SK-N-SH treated with all-trans-retinoic acid at 6 μM for 48 hours (cell line): Measurements from ENCODE around the gene USP30.

Experiments
- ATAC-seq: fragments of 200-7000 bp; cut with Tn5 transposase; 3 replicates; pipeline ENCODE4 v1.9.1; 2020; ENCODE audit warnings: mild to moderate bottlenecking, moderate library complexity
- BACH2 ChIP-seq: fragments of 250-450 bp; sonication (Bioruptor Pico); IDR thresholded peaks from 2 replicates; pipeline ENCODE4 v1.9.0; 2021; ENCODE audit warnings: mild to moderate bottlenecking, borderline replicate concordance
- CREB5 ChIP-seq: fragments of 250-450 bp; sonication (Bioruptor Pico); IDR thresholded peaks from 2 replicates; pipeline ENCODE4 v1.5.1; 2020; ENCODE audit warnings: low read depth, mild to moderate bottlenecking, moderate library complexity
- CSDC2 ChIP-seq: fragments of 250-450 bp; sonication (Bioruptor Pico); IDR thresholded peaks from 2 replicates; pipeline ENCODE4 v1.5.0; 2020; ENCODE audit warnings: mild to moderate bottlenecking, moderate library complexity
- CSRNP3 ChIP-seq: fragments of 250-450 bp; sonication (Bioruptor Pico); IDR thresholded peaks from 2 replicates; pipeline ENCODE4 v1.5.1; 2021; ENCODE audit warnings: mild to moderate bottlenecking, moderate library complexity
- ESRRG ChIP-seq: fragments of 250-450 bp; sonication (Bioruptor Pico); IDR thresholded peaks from 2 replicates; pipeline ENCODE4 v1.6.1; 2021; ENCODE audit warnings: mild to moderate bottlenecking
- GLIS3 ChIP-seq: fragments of 250-450 bp; sonication (Bioruptor Pico); IDR thresholded peaks from 2 replicates; pipeline ENCODE4 v1.5.0; 2020; ENCODE audit warnings: mild to moderate bottlenecking, moderate library complexity
- ISL1 ChIP-seq: fragments of 250-450 bp; sonication (Bioruptor Pico); IDR thresholded peaks from 2 replicates; pipeline ENCODE4 v2.1.2; 2022; ENCODE audit warnings: mild to moderate bottlenecking, moderate library complexity
- OSR1 ChIP-seq: fragments of 250-450 bp; sonication (Bioruptor Pico); IDR thresholded peaks from 2 replicates; pipeline ENCODE4 v1.8.0; 2022; ENCODE audit warnings: moderate library complexity, mild to moderate bottlenecking, inconsistent platforms
- PATZ1 ChIP-seq: fragments of 250-450 bp; sonication (Bioruptor Pico); IDR thresholded peaks from 2 replicates; pipeline ENCODE4 v1.8.0; 2020; ENCODE audit warnings: mild to moderate bottlenecking, moderate library complexity, borderline replicate concordance
- POU6F1 ChIP-seq: fragments of 250-450 bp; sonication (Bioruptor Pico); IDR thresholded peaks from 2 replicates; pipeline ENCODE4 v1.8.0; 2021; ENCODE audit warnings: low read depth, mild to moderate bottlenecking, moderate library complexity, borderline replicate concordance
- PPARA ChIP-seq: fragments of 250-450 bp; sonication (Bioruptor Pico); IDR thresholded peaks from 2 replicates; pipeline ENCODE4 v1.5.0; 2020; ENCODE audit warnings: mild to moderate bottlenecking, borderline replicate concordance
- RARB ChIP-seq: fragments of 250-450 bp; sonication (Bioruptor Pico); IDR thresholded peaks from 2 replicates; pipeline ENCODE4 v1.8.0; 2021; ENCODE audit warnings: mild to moderate bottlenecking, moderate library complexity
- SNAI2 ChIP-seq: fragments of 250-450 bp; sonication (Bioruptor Pico); IDR thresholded peaks from 2 replicates; pipeline ENCODE4 v1.5.0; 2020; ENCODE audit warnings: mild to moderate bottlenecking, moderate library complexity
- TCF4 ChIP-seq: fragments of 250-450 bp; sonication (Bioruptor Pico); IDR thresholded peaks from 2 replicates; pipeline ENCODE4 v1.8.0; 2021; ENCODE audit warnings: mild to moderate bottlenecking, moderate library complexity, borderline replicate concordance
- TOX ChIP-seq: fragments of 250-450 bp; sonication (Bioruptor Pico); IDR thresholded peaks from 2 replicates; pipeline ENCODE4 v1.8.0; 2021; ENCODE audit warnings: mild to moderate bottlenecking, moderate library complexity, borderline replicate concordance
- TSHZ2 ChIP-seq: fragments of 250-450 bp; sonication (Bioruptor Pico); IDR thresholded peaks from 2 replicates; pipeline ENCODE4 v1.5.0; 2020; ENCODE audit warnings: mild to moderate bottlenecking, moderate library complexity
- ZC3H10 ChIP-seq: fragments of 250-450 bp; sonication (Bioruptor Pico); IDR thresholded peaks from 2 replicates; pipeline ENCODE4 v1.5.1; 2021; ENCODE audit warnings: mild to moderate bottlenecking, moderate library complexity
- ZFP3 ChIP-seq: fragments of 250-450 bp; sonication (Bioruptor Pico); IDR thresholded peaks from 2 replicates; pipeline ENCODE4 v1.5.0; 2020; ENCODE audit warnings: mild to moderate bottlenecking, moderate library complexity
- ZFP30 ChIP-seq: fragments of 450-650 bp; formaldehyde crosslinking; IDR thresholded peaks from 2 replicates; pipeline ENCODE4 v1.5.0; 2022; ENCODE audit warnings: mild to moderate bottlenecking, moderate library complexity
- ZNF565 ChIP-seq: fragments of 450-650 bp; formaldehyde crosslinking; conservative IDR thresholded peaks from 2 replicates; pipeline ENCODE4 v1.5.0; 2020; ENCODE audit warnings: low read depth, mild to moderate bottlenecking, moderate library complexity
- ZNF70 ChIP-seq: fragments of 450-650 bp; formaldehyde crosslinking; IDR thresholded peaks from 2 replicates; pipeline ENCODE4 v1.5.0; 2020; ENCODE audit warnings: mild to moderate bottlenecking, moderate library complexity
- ZNF8 ChIP-seq: fragments of 450-650 bp; formaldehyde crosslinking; IDR thresholded peaks from 2 replicates; pipeline ENCODE4 v1.5.0; 2020; ENCODE audit warnings: mild to moderate bottlenecking, moderate library complexity

The USP30 gene

GRCh38 chr12:109056891-109057290 lies 4.5 kb downstream of the USP30 start:
- ATAC-seq = no peak
- TF ChIP-seq ZNF70 (CRISPR knock-in tag) (no peak), ZFP30 (CRISPR knock-in tag) (no peak), ZNF565 (CRISPR knock-in tag) (no peak), CREB5 (CRISPR knock-in tag) (no peak), PPARA (no peak), SNAI2 (CRISPR knock-in tag) (no peak), ESRRG (CRISPR knock-in tag) (no peak)

GRCh38 chr12:109057376-109057775 lies 5.0 kb downstream of the USP30 start:
- TF ChIP-seq RARB = no peak
- TF ChIP-seq BACH2 (CRISPR knock-in tag) = no peak
- TF ChIP-seq TOX (CRISPR knock-in tag) = no peak
- TF ChIP-seq ZNF70 (CRISPR knock-in tag) = no peak
- no peak for TF ChIP-seq TSHZ2 (CRISPR knock-in tag)
- no peak for TF ChIP-seq ZFP3 (CRISPR knock-in tag)
- no peak for TF ChIP-seq ZC3H10 (CRISPR knock-in tag)
- no peak for TF ChIP-seq ZNF8
- TF ChIP-seq CSDC2 = no peak
- no peak for TF ChIP-seq PATZ1 (CRISPR knock-in tag)
- TF ChIP-seq GLIS3 (CRISPR knock-in tag) = no peak
- no peak for TF ChIP-seq PPARA
- TF ChIP-seq OSR1 (CRISPR knock-in tag) = no peak
- TF ChIP-seq ZNF565 (CRISPR knock-in tag) = no peak
- TF ChIP-seq TCF4 (CRISPR knock-in tag) = no peak
- TF ChIP-seq CREB5 (CRISPR knock-in tag) = no peak
- no peak for ATAC-seq

- no peak for TF ChIP-seq SNAI2 (CRISPR knock-in tag)
- TF ChIP-seq TCF4 (CRISPR knock-in tag) = no peak
- TF ChIP-seq BACH2 (CRISPR knock-in tag) = no peak
- TF ChIP-seq ISL1 (CRISPR knock-in tag) = no peak
- TF ChIP-seq ZNF8 = no peak
- no peak for TF ChIP-seq ZNF565 (CRISPR knock-in tag)
- TF ChIP-seq ZC3H10 (CRISPR knock-in tag) = no peak
- no peak for TF ChIP-seq POU6F1 (CRISPR knock-in tag)
- no peak for TF ChIP-seq TOX (CRISPR knock-in tag)
- TF ChIP-seq ZFP30 (CRISPR knock-in tag) = no peak
- TF ChIP-seq ZNF70 (CRISPR knock-in tag) = no peak
- TF ChIP-seq CSRNP3 (CRISPR knock-in tag) = no peak
- no peak for TF ChIP-seq OSR1 (CRISPR knock-in tag)
- no peak for TF ChIP-seq ZFP3 (CRISPR knock-in tag)
- TF ChIP-seq RARB = no peak
- no peak for TF ChIP-seq ESRRG (CRISPR knock-in tag)
- ATAC-seq = no peak
Measured at GRCh38 chr12:109058773-109059172, 6.4 kb downstream of the USP30 start.
